ENCODE data around the gene PIAS3. TPM values are rescaled to one million over a fixed set of nuclear protein-coding genes. Genes with fewer than 3 reads are reported as not detected.

PIAS3 gene
- total RNA-seq, 3 donors from 2014 or later (not counting 1 experiment from before 2014, with no cell fraction given), result 40.1 to 53.3 (median 51.0) TPM

DNA sequence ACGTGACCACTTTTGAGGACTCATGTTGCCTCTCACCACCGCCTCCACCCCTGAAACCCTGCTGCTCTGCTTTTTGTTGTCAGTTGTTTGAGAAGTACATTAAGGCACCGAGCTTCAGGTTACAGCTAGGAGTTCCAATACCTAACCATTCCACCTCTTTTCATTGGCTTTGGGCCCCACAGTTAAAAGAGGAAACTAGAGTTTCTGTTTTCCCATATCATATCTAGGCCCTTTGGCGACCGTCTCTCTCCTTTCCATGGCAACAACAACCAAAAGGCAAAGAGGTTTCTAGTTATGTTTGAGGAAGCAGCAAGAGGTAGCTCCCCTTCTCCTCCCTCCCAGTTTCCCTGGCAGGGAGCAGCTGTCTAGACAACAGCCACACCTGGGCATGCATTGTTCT, 20.9 kb upstream of the PIAS3 start:
- no peak for ATAC-seq
- H3K4me1 Mint-ChIP-seq, result peaks cover 0 to 3% of the 10 kb centered on the region in 2 donors
- Histone ChIP-seq H3K36me3 (ENCODE audit: control insufficient read depth, insufficient read depth, low read length) (no peaks in the 10 kb centered on the region), H3K9me3 (ENCODE audit: control insufficient read depth, insufficient read depth, low read length) (no peaks in the 10 kb centered on the region), H3K27ac (ENCODE audit: low read length) (no peak overlapping the region), H3K27me3 (ENCODE audit: control insufficient read depth, insufficient read depth, low read length) (peaks cover 8% of the 10 kb centered on the region), H3K4me3 (ENCODE audit: low read length) (no peak overlapping the region), H3K4me1 (ENCODE audit: control insufficient read depth, insufficient read depth, low read length) (no peaks in the 10 kb centered on the region)
- no peak overlapping the region for H3K4me3 Mint-ChIP-seq
- TF ChIP-seq, protein P1, sequence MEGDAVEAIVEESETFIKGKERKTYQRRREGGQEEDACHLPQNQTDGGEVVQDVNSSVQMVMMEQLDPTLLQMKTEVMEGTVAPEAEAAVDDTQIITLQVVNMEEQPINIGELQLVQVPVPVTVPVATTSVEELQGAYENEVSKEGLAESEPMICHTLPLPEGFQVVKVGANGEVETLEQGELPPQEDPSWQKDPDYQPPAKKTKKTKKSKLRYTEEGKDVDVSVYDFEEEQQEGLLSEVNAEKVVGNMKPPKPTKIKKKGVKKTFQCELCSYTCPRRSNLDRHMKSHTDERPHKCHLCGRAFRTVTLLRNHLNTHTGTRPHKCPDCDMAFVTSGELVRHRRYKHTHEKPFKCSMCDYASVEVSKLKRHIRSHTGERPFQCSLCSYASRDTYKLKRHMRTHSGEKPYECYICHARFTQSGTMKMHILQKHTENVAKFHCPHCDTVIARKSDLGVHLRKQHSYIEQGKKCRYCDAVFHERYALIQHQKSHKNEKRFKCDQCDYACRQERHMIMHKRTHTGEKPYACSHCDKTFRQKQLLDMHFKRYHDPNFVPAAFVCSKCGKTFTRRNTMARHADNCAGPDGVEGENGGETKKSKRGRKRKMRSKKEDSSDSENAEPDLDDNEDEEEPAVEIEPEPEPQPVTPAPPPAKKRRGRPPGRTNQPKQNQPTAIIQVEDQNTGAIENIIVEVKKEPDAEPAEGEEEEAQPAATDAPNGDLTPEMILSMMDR (IDR thresholded peaks at IDR 0.05), result no peak
- no peak for DNase-seq
- WGBS (ENCODE audit: insufficient coverage), result 77% methylated on average over 3 of the region's 5 CpGs
- no peak overlapping the region for H3K27ac Mint-ChIP-seq
- no peaks in the 10 kb centered on the region for H3K36me3 Mint-ChIP-seq
- intact Hi-C loops (cut with micrococcal nuclease), result no loop called here
- H3K27me3 Mint-ChIP-seq (ENCODE audit: low read depth in 2 of 2), result peaks cover 8 to 18% of the 10 kb centered on the region in 2 donors
- no peaks in the 10 kb centered on the region for H3K9me3 Mint-ChIP-seq

DNA sequence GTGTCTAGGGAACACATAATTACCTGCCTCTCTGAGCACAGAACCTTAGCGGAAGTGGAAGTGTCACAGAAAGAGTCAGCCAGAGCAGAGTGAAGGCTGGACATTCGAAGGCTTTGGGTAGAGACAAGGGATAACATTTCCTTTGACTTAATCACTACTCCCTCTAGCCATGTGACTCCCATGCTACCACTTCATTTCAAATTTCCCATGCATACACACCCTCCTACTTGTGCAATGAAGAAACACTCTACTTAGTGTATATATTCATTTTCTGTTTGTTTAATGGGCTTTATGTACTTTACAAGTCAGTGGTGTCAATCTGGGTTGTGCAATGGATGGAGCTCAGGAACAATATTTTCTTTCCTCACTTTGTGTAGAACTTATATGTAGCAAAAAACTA, 19.8 kb upstream of the PIAS3 start:
- Mint-ChIP-seq H3K27me3 (ENCODE audit: low read depth in 2 of 2) (peaks cover 6 to 14% of the 10 kb centered on the region in 2 donors), H3K36me3 (no peaks in the 10 kb centered on the region), H3K27ac (no peak overlapping the region), H3K4me3 (no peak overlapping the region), H3K9me3 (no peaks in the 10 kb centered on the region), H3K4me1 (no peaks in the 10 kb centered on the region)
- Histone ChIP-seq H3K9me3 (ENCODE audit: control insufficient read depth, insufficient read depth, low read length) (no peaks in the 10 kb centered on the region), H3K27ac (ENCODE audit: low read length) (no peak overlapping the region), H3K4me3 (ENCODE audit: low read length) (no peak overlapping the region), H3K36me3 (ENCODE audit: control insufficient read depth, insufficient read depth, low read length) (no peaks in the 10 kb centered on the region), H3K4me1 (ENCODE audit: control insufficient read depth, insufficient read depth, low read length) (no peaks in the 10 kb centered on the region), H3K27me3 (ENCODE audit: control insufficient read depth, insufficient read depth, low read length) (peaks cover 3% of the 10 kb centered on the region)
- 100% methylated on average over 1 of the region's 2 CpGs for whole genome bisulfite sequencing (ENCODE audit: insufficient coverage)
- DNase-seq (no peak), ATAC-seq (no peak)
- TF ChIP-seq, protein P1 (IDR thresholded peaks at IDR 0.05), result no peak
- intact Hi-C loops (cut with micrococcal nuclease), result no loop called here

DNA sequence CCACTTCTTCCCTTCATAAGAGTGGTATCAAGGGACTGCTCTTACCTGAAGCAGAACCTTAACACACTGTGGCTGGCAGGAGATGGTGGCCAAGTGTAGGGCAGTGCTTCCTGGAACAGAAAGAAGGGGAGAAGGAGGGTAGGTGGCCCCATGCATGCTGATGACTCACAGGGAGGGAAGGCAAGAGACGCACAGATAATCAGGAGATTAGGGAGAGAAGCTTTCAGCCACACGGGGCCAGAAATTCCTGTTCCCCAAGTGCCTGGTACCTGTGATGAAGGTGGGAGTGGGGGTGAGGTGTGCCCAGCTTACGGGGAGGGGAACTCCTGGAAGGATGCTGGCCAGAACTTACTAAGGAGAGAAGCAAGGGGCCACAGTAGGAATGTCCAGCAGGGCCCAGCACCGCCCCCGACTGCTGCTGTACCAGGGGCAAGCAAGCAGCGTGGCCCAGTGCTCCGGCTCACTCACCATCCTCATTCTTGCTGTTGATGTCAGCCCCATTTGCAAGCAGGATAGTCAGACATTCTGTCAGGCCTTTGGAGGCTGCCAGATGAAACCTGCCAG, 19.1 kb upstream of the PIAS3 start:
- TF ChIP-seq, protein P1 (IDR thresholded peaks at IDR 0.05), result no peak
- Histone ChIP-seq H3K9me3 (ENCODE audit: control insufficient read depth, insufficient read depth, low read length) (no peaks in the 10 kb centered on the region), H3K4me3 (ENCODE audit: low read length) (no peak overlapping the region), H3K36me3 (ENCODE audit: control insufficient read depth, insufficient read depth, low read length) (no peaks in the 10 kb centered on the region), H3K4me1 (ENCODE audit: control insufficient read depth, insufficient read depth, low read length) (no peaks in the 10 kb centered on the region), H3K27ac (ENCODE audit: low read length) (no peak overlapping the region), H3K27me3 (ENCODE audit: control insufficient read depth, insufficient read depth, low read length) (peaks cover 3% of the 10 kb centered on the region)
- 92% methylated on average over 7 of the region's 7 CpGs for WGBS (ENCODE audit: insufficient coverage)
- no peaks in the 10 kb centered on the region for H3K36me3 Mint-ChIP-seq
- intact Hi-C loops (cut with micrococcal nuclease), result no loop called here
- H3K27ac Mint-ChIP-seq, result no peak overlapping the region
- no peak for ATAC-seq
- H3K9me3 Mint-ChIP-seq, result no peaks in the 10 kb centered on the region
- H3K27me3 Mint-ChIP-seq (ENCODE audit: low read depth in 2 of 2), result peaks cover 12 to 13% of the 10 kb centered on the region in 2 donors
- peaks cover 0 to 1% of the 10 kb centered on the region in 2 donors for H3K4me1 Mint-ChIP-seq
- H3K4me3 Mint-ChIP-seq, result no peak overlapping the region
- DNase-seq, result no peak

DNA sequence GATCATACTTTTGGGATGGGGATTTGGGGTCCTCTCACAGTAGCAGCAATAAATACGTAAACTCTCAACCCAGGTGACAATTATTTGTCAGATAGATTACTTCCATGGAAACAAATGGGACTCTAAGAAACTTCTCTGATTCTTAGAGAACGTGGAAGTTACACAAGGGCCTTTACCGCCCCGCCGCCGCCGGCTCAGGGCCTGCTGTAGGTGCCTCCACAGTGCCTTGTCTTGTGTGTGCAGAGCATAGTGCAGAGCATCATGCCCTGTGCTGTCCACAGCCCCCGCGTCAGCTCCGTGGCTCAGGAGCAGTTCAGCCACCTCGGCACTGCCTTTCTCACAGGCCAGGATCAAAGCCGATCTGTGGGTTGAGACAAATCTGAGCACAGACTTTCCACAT, 15.8 kb upstream of the PIAS3 start:
- intact Hi-C loops (cut with micrococcal nuclease), result no loop called here
- WGBS (ENCODE audit: insufficient coverage), result 95% methylated on average over 12 of the region's 12 CpGs
- DNase-seq, result no peak

More for the DNA sequence above, 15.8 kb upstream of the PIAS3 start:
- TF ChIP-seq, protein P1 (IDR thresholded peaks at IDR 0.05), result no peak
- Mint-ChIP-seq H3K27me3 (ENCODE audit: low read depth in 2 of 2) (peaks cover 17 to 18% of the 10 kb centered on the region in 2 donors), H3K27ac (no peak overlapping the region), H3K4me3 (no peak overlapping the region), H3K36me3 (no peaks in the 10 kb centered on the region), H3K9me3 (no peaks in the 10 kb centered on the region), H3K4me1 (peaks cover 13 to 18% of the 10 kb centered on the region in 2 donors)
- no peak overlapping the region for H3K27ac ChIP-seq (ENCODE audit: low read length)
- H3K4me1 ChIP-seq (ENCODE audit: control insufficient read depth, insufficient read depth, low read length), result peaks cover 15% of the 10 kb centered on the region
- H3K27me3 ChIP-seq (ENCODE audit: control insufficient read depth, insufficient read depth, low read length), result peaks cover 3% of the 10 kb centered on the region
- no peak overlapping the region for H3K4me3 ChIP-seq (ENCODE audit: low read length)
- no peak for ATAC-seq
- H3K9me3 ChIP-seq (ENCODE audit: control insufficient read depth, insufficient read depth, low read length), result no peaks in the 10 kb centered on the region
- no peaks in the 10 kb centered on the region for H3K36me3 ChIP-seq (ENCODE audit: control insufficient read depth, insufficient read depth, low read length)
